Kidney (tissue), 14 donors: ENCODE measurements around the gene PCYT2. TPM values are rescaled to one million over a fixed set of nuclear protein-coding genes. Genes with fewer than 3 reads are reported as not detected.
A peak's percentile ranks its signal among the peaks of the same experiment; 100 is the strongest.

ENCODE experiments used
- DNase-seq, 5 donors: peaks; one replicate each; pipeline ENCODE4 v3.0.0-alpha.2; 2013 to 2020
- FAIRE-seq: peaks from 2 replicates; lab custom pipeline; 2012; peaks lifted over from hg19 to GRCh38; lab: Jason Lieb, UNC
- H3K27ac ChIP-seq, 2 donors: one replicate each; pipeline ENCODE4 v1.7.0; 2013; ENCODE audit warnings: low read depth in 2 of 2, low read length in 2 of 2, inconsistent platforms in 1 of 2
- H3K27me3 ChIP-seq: one replicate; pipeline ENCODE4 v1.7.1; 2013; ENCODE audit warnings: low read length, inconsistent platforms; ENCODE audit not compliant: control insufficient read depth, insufficient read depth
- H3K36me3 ChIP-seq, 3 donors: one replicate each; pipeline versions ENCODE4 v1.7.0 to v1.7.1; 2013; ENCODE audit warnings: low read length in 3 of 3, control low read depth in 1 of 3, inconsistent platforms in 1 of 3; ENCODE audit not compliant: insufficient read depth in 3 of 3, control insufficient read depth in 2 of 3
- H3K4me1 ChIP-seq, 3 donors: one replicate each; pipeline versions ENCODE4 v1.7.0 to v1.7.1; 2013; ENCODE audit warnings: low read length in 3 of 3, inconsistent platforms in 1 of 3, low read depth in 1 of 3; ENCODE audit not compliant: control insufficient read depth in 2 of 3, insufficient read depth in 2 of 3
- H3K4me3 ChIP-seq, 3 donors: one replicate each; pipeline versions ENCODE4 v1.7.0 to v1.8.1; 2013; ENCODE audit warnings: low read length in 3 of 3, control low read depth in 1 of 3, inconsistent platforms in 1 of 3
- H3K9ac ChIP-seq, 3 donors: one replicate each; pipeline versions ENCODE4 v1.7.0 to v1.7.1; 2013; ENCODE audit warnings: low read length in 3 of 3, control low read depth in 1 of 3, inconsistent platforms in 1 of 3
- H3K9me3 ChIP-seq, 3 donors: one replicate each; pipeline versions ENCODE4 v1.7.0 to v1.7.1; 2013; ENCODE audit warnings: low read length in 3 of 3, control low read depth in 1 of 3, inconsistent platforms in 1 of 3; ENCODE audit not compliant: control insufficient read depth in 2 of 3, insufficient read depth in 1 of 3
- CTCF ChIP-seq: IDR thresholded peaks from 3 replicates; pipeline ENCODE4 v1.5.1; 2012; ENCODE audit warnings: mild to moderate bottlenecking, moderate library complexity, borderline replicate concordance; ENCODE audit not compliant: insufficient read depth; ENCODE audit errors: extremely low read depth
- intact Hi-C: fragments of 100-400 bp; cut with DNase I; formaldehyde crosslinking; loops from one replicate; pipeline ENCODE4 v1.11.1; 2022
- polyA plus RNA-seq: library from polyadenylated mRNA; stranded (reverse); fragments of 350-450 nt; fragmentation: Illumina TruSeq; extraction: RNeasy Lipid Tissue Mini Kit (QIAGEN cat#74804); gene quantifications from one replicate; pipeline ENCODE4 v1.2.3, GENCODE V29; 2014; ENCODE audit warnings: low read depth, low replicate concordance; ENCODE audit not compliant: insufficient read depth
- total RNA-seq: library from RNA; stranded (reverse); fragmentation: NEBNext Ultra II Directional; extraction: Animal tissue kit (Norgen Biotek cat#: 25700); gene quantifications from one replicate; pipeline ENCODE4 v1.2.1, GENCODE V29; 2021
- donor health status: control.
- donor health status: control.
- donor health status: control.
- donor health status: control.
- donor health status: control.
- donor health status: DM: yes; HTN: yes; CAD: no.
- donor health status: Normal renal cell carcinoma (clear cell type).

PCYT2 gene
- total and polyA plus RNA-seq, 2 donors from 2014 or later = 28.4 to 104 TPM

- no peaks in the 10 kb centered on the region for H3K27me3 ChIP-seq
- no peak for DNase-seq
- intact Hi-C loops = no loop called here
- H3K9me3 ChIP-seq = no peaks in the 10 kb centered on the region
- H3K4me3 ChIP-seq = no peak overlapping the region
- no peak overlapping the region for H3K27ac ChIP-seq
- H3K36me3 ChIP-seq = no peaks in the 10 kb centered on the region
- peaks cover 0 to 3% (median 0%) of the 10 kb centered on the region in 3 donors for H3K4me1 ChIP-seq
- TF ChIP-seq CTCF = no peak
- FAIRE-seq = no peak
- no peak overlapping the region for H3K9ac ChIP-seq
Observed at GRCh38 chr17:81877569-81877968, 33.6 kb downstream of the PCYT2 start.

- Histone ChIP-seq H3K9me3 (no peaks in the 10 kb centered on the region), H3K9ac (peak overlapping the region; percentile 42 to 92 (median 88)), H3K27me3 (no peaks in the 10 kb centered on the region), H3K36me3 (peaks cover 0 to 10% (median 0%) of the 10 kb centered on the region in 3 donors), H3K27ac (peak overlapping the region; percentile 98 to 99), H3K4me1 (peaks cover 0 to 29% (median 21%) of the 10 kb centered on the region in 3 donors), H3K4me3 (peak overlapping the region; percentile 68 to 88 (median 69))
- intact Hi-C loops = no loop called here
- no peak for FAIRE-seq
- peak; percentile 89 to 98 (median 96) for DNase-seq
- peak; percentile 55 for TF ChIP-seq CTCF
Observed at GRCh38 chr17:81871387-81872230, 39.6 kb downstream of the PCYT2 start.

GRCh38 chr17:81870981-81871386 is 40.2 kb downstream of the PCYT2 start, which contains the start of gene ARHGDIA:
Gene ARHGDIA (minus strand): TSS chr17:81871337. CDS start chr17:81869930, 1,407 bp downstream.
- H3K9me3 ChIP-seq = no peaks in the 10 kb centered on the region
- peaks cover 0 to 10% (median 0%) of the 10 kb centered on the region in 3 donors for H3K36me3 ChIP-seq
- H3K4me1 ChIP-seq = peaks cover 0 to 35% (median 27%) of the 10 kb centered on the region in 3 donors
- peak within 1 kb of the TSS; percentile 42 to 92 (median 88) for H3K9ac ChIP-seq
- DNase-seq (no peak), FAIRE-seq (no peak)
- intact Hi-C loops = no loop called here
- no peaks in the 10 kb centered on the region for H3K27me3 ChIP-seq
- peak within 1 kb of the TSS; percentile 68 to 88 (median 69) for H3K4me3 ChIP-seq
- no peak for TF ChIP-seq CTCF
- peak within 1 kb of the TSS; percentile 98 to 99 for H3K27ac ChIP-seq
